Epithelial cell of umbilical artery (primary cell): ENCODE measurements around the gene CTDNEP1. TPM values are rescaled to one million over a fixed set of nuclear protein-coding genes. Genes with fewer than 3 reads are reported as not detected.

ENCODE experiments used
- total RNA-seq: library from RNA; depleted of rRNA; stranded (reverse); fragments of >200 nt; gene quantifications from 2 replicates; pipeline ENCODE4 v1.2.3, GENCODE V29; 2014

The CTDNEP1 gene
- total RNA-seq: 14.1 and 19.5 TPM in 2 replicates

GRCh38 chr17:7251661-7252175 is at the start of gene CTDNEP1:
Gene CTDNEP1, minus strand, starts transcription at chr17:7251734. Its CDS starts 438 bp downstream, at chr17:7251296.

GRCh38 chr17:7294614-7295153 is 43.1 kb upstream of the CTDNEP1 start, which contains the start of gene YBX2:
Gene YBX2, minus strand, starts transcription at chr17:7294639. Its CDS starts 139 bp downstream, at chr17:7294500.

GRCh38 chr17:7281074-7281952 is 29.8 kb upstream of the CTDNEP1 start, which contains the start of gene SLC2A4:
Gene SLC2A4, plus strand, starts transcription at chr17:7281718. Its CDS starts 217 bp downstream, at chr17:7281935.

GRCh38 chr17:7262192-7262934 is 10.8 kb upstream of the CTDNEP1 start, which contains the start of gene CLDN7:
Gene CLDN7, minus strand, starts transcription at chr17:7262478. Its CDS starts 435 bp downstream, at chr17:7262043.

GRCh38 chr17:7252176-7253043 is 876 bp upstream of the CTDNEP1 start, which contains the start of gene ELP5:
Gene ELP5, plus strand, starts transcription at chr17:7252215. Its CDS starts 336 bp downstream, at chr17:7252551.

DNA sequence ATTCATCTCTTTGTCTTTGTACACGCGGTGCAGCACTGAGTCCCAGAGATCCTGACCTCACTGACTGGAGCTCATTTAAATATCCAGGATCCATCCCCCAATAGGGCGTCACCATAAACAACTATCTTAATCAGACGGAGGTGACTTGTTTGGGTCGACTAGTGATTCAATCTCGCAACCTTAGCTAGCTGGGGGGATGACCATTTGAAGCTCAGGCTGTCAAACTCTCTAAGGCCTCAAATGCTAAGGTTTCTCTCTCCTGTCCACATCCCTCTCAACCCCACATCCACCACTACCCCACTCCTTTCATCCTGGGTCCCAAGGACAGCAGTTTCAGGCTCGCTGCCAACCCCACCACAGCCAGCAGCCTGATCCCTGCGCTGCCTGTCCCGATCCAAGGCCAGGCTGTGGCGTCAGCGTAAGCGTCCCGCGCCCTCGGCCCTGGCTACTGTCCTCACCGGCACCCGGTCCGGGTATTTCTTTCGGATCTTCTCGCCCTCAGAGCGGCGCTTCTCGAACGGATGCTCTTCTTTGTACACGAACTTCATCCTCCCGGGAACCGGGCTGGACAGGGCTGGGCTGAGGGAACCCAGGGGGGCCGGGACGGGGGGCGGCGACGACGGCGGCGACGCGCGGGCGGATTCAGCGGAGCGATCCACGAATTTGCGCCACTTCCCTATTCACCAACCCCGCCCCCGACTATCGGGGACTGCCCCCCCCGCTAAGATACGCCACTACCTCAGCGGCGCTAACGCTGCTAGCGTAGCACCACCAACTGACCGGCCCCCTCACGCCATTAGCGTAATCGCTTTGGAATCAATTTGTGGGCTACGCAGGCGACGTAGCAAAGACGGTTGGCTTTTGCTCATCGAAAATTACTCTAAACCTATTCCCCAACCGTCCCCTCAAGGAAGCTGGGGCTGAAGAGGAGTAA is 9.5 kb downstream of the CTDNEP1 start, which contains the start of gene GABARAP:
Gene GABARAP (minus strand): TSS at position 667 of the 934 bp plus-strand sequence. CDS start 119 bp downstream, at position 548.

DNA sequence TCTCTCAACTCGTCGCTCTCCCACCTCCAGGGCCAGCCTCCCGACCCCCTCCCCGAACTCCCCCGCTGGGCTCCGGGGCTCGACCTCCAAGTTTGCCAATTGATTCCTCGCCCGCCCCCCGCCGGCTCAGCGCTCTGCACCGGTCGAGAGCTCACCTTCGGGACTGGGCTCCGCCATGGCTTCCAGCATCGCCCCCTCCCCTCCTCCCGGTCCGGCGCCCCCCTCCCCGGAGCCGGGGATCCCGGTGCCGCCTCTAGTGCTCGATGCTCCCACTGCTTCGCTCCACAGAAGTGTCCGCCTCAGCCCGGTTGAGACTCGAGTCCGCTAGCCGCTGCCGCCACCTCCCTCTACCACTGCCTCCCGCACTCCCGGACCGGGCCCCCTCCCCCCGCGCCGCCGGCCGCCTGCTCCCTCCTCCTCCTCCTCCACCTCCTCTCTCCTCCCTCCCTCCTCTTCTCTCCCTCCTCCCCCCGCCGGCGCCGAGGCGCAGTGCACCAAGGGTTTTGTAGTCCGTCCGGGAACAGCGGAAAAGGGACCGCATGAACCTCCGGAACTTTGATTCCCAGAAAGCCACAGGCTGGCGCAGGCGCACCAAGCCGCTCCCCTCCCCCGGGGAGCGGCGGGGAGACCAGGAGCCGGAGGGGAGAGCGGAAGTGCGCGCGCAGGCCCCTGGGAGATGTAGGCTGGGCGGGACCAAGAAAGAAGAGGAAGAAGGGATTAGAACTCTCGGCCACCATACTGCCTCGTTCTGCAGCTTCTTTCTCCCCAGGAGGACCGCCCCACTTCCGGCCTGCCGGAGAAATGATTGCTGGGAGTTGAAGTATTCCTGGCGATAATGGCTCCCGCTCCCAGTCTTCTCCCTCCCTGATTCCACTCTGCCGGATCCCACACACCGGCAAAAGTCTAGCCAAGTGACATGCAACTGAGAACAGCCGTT is 12.2 kb downstream of the CTDNEP1 start, which contains the start of gene PHF23:
Gene PHF23 (minus strand): TSS at position 367 of the 937 bp plus-strand sequence. CDS start 178 bp downstream, at position 189.

GRCh38 chr17:7234083-7234951 is 17.2 kb downstream of the CTDNEP1 start, which contains the start of gene DVL2:
Gene DVL2, minus strand, starts transcription at chr17:7234517. Its CDS starts 255 bp downstream, at chr17:7234262.

DNA sequence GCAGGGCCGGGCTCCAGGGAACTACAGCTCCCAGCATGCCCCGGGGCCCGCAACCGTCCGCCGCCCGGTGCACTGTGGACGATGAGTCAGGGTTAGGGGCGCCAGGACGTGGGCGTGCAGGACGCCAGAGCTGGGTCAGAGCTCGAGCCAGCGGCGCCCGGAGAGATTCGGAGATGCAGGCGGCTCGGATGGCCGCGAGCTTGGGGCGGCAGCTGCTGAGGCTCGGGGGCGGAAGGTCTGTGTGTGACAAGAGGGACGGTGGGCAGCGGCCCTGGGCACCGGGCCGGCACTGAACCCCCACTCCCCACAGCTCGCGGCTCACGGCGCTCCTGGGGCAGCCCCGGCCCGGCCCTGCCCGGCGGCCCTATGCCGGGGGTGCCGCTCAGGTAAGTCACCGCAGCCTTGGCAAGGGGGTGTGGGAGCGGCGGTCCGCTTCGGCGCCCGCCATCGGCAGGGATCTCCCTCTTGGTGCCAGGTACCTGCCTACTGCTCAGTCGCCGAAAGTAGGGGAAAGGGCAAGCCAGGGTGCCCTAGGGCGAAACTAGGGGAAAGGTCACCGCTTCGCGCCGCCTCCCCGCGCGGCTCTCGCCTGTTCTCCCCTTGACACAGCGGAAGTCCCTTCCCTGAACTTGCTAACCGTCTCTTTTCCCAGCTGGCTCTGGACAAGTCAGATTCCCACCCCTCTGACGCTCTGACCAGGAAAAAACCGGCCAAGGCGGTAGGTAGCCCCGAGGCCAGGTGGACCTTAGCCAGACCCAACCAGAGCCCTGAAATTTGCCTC is 31.5 kb downstream of the CTDNEP1 start, which contains the start of the genes ACADVL and DLG4:
Gene ACADVL (plus strand): TSS at position 127 of the 781 bp plus-strand sequence. CDS start 47 bp downstream, at position 174.
Gene DLG4 (minus strand): TSS at position 25 of the 781 bp plus-strand sequence.

Other genes with a start within 250 kb of the CTDNEP1 start
- gene RNASEK, start 239.1 kb downstream of the CTDNEP1 start, total RNA-seq: 13.0 and 49.7 TPM in 2 replicates
- gene BCL6B, start 228.7 kb downstream of the CTDNEP1 start, total RNA-seq: 107 and 156 TPM in 2 replicates
- gene SLC16A13, start 215.7 kb downstream of the CTDNEP1 start, total RNA-seq: 0.97 and 1.8 TPM in 2 replicates
- 0.32 and 0.46 TPM in 2 replicates for gene SLC16A11, start 207.6 kb downstream of the CTDNEP1 start, total RNA-seq
- gene CLEC10A, start 171.5 kb downstream of the CTDNEP1 start, total RNA-seq: 0.15 TPM in 1 of 2 replicates, not detected in the other
- gene ASGR2, start 136.9 kb downstream of the CTDNEP1 start, total RNA-seq: not detected in 2 replicates
- gene ASGR1, start 72.4 kb downstream of the CTDNEP1 start, total RNA-seq: 5.5 and 9.1 TPM in 2 replicates
- 7.8 and 10.4 TPM in 2 replicates for gene DLG4, start 31.9 kb downstream of the CTDNEP1 start, total RNA-seq
- gene ACADVL, start 31.8 kb downstream of the CTDNEP1 start, total RNA-seq: 164 and 179 TPM in 2 replicates
- gene DVL2, start 17.2 kb downstream of the CTDNEP1 start, total RNA-seq: 36.1 and 40.6 TPM in 2 replicates
- 39.7 and 43.9 TPM in 2 replicates for gene PHF23, start 12.3 kb downstream of the CTDNEP1 start, total RNA-seq
- 52.1 and 157 TPM in 2 replicates for gene GABARAP, start 9.3 kb downstream of the CTDNEP1 start, total RNA-seq
- gene ELP5, start 481 bp upstream of the CTDNEP1 start, total RNA-seq: 48.8 and 52.3 TPM in 2 replicates
- 12.9 and 15.6 TPM in 2 replicates for gene CLDN7, start 10.7 kb upstream of the CTDNEP1 start, total RNA-seq
- gene SLC2A4, start 30.0 kb upstream of the CTDNEP1 start, total RNA-seq: under 0.01 and 0.30 TPM in 2 replicates
- 0.15 TPM in 1 of 2 replicates, not detected in the other for gene YBX2, start 42.9 kb upstream of the CTDNEP1 start, total RNA-seq
- 761 and 967 TPM in 2 replicates for gene EIF5A, start 55.9 kb upstream of the CTDNEP1 start, total RNA-seq
- gene GPS2, start 63.6 kb upstream of the CTDNEP1 start, total RNA-seq: 34.8 and 60.0 TPM in 2 replicates
- gene NEURL4, start 77.6 kb upstream of the CTDNEP1 start, total RNA-seq: 12.0 and 17.9 TPM in 2 replicates
- gene ACAP1, start 84.8 kb upstream of the CTDNEP1 start, total RNA-seq: not detected in 2 replicates
- 1.9 and 2.9 TPM in 2 replicates for gene KCTD11, start 100.4 kb upstream of the CTDNEP1 start, total RNA-seq
- gene TMEM95, start 103.4 kb upstream of the CTDNEP1 start, total RNA-seq: not detected in 2 replicates
- gene TNK1, start 129.4 kb upstream of the CTDNEP1 start, total RNA-seq: 0.91 TPM in 1 of 2 replicates, not detected in the other
- gene PLSCR3, start 142.8 kb upstream of the CTDNEP1 start, total RNA-seq: 8.4 and 15.3 TPM in 2 replicates
- gene TMEM256, start 152.4 kb upstream of the CTDNEP1 start, total RNA-seq: 71.3 and 188 TPM in 2 replicates
- 2.1 and 2.6 TPM in 2 replicates for gene NLGN2, start 156.1 kb upstream of the CTDNEP1 start, total RNA-seq
- not detected in 2 replicates for gene SPEM1, start 168.6 kb upstream of the CTDNEP1 start, total RNA-seq
- gene SPEM2, start 173.9 kb upstream of the CTDNEP1 start, total RNA-seq: not detected in 2 replicates
- gene SPEM3, start 177.1 kb upstream of the CTDNEP1 start, total RNA-seq: not detected in 2 replicates
- gene TMEM102, start 183.7 kb upstream of the CTDNEP1 start, total RNA-seq: 5.6 and 7.5 TPM in 2 replicates
- gene FGF11, start 187.8 kb upstream of the CTDNEP1 start, total RNA-seq: 0.15 and 0.32 TPM in 2 replicates
- gene CHRNB1, start 193.3 kb upstream of the CTDNEP1 start, total RNA-seq: 4.5 and 6.5 TPM in 2 replicates
- gene ZBTB4, start 227.9 kb upstream of the CTDNEP1 start, total RNA-seq: 6.7 and 7.1 TPM in 2 replicates
- not detected in 2 replicates for gene SLC35G6, start 229.7 kb upstream of the CTDNEP1 start, total RNA-seq
- gene POLR2A, start 232.6 kb upstream of the CTDNEP1 start, total RNA-seq: 54.1 and 66.9 TPM in 2 replicates